Endothelial cell of umbilical vein (primary cell): Measurements from ENCODE around the gene CUEDC1. TPM values are rescaled to one million over a fixed set of nuclear protein-coding genes. Genes with fewer than 3 reads are reported as not detected.

Experiments
- BruUV-seq: library from RNA; stranded (reverse); fragments of 400-500 nt; replicated peaks from 2 replicates; lab custom pipeline; 2021; lab: Mats Ljungman, UMichigan
- CTCF ChIA-PET: fragments of 300-600, 350-600 bp; sonication (Branson Sonifier 250); formaldehyde crosslinking; loops from one replicate; lab custom pipeline; 2021; ENCODE audit warnings: antibody characterized with exemption, inconsistent platforms; lab: Charles Lee
- POLR2A ChIA-PET: fragments of 300-600, 350-600 bp; sonication (Branson Sonifier 250); formaldehyde crosslinking; loops from one replicate; lab custom pipeline; 2021; ENCODE audit warnings: antibody characterized with exemption, inconsistent platforms; lab: Charles Lee
- DNase-seq: peaks from one replicate; pipeline ENCODE4 v3.0.0-alpha.2; 2011; ENCODE audit warnings: low read depth, low spot score
- FAIRE-seq: peaks from 2 replicates; lab custom pipeline; 2011; peaks lifted over from hg19 to GRCh38; lab: Jason Lieb, UNC
- H2AFZ ChIP-seq: 2 replicates; pipeline ENCODE4 v1.6.0; 2012; ENCODE audit warnings: low read depth, low read length, control low read depth, inconsistent platforms
- H3K27ac ChIP-seq: 2 replicates; pipeline ENCODE4 v1.5.1; 2011; ENCODE audit warnings: low read depth, mild to moderate bottlenecking, control low read depth, low read length, moderate library complexity; ENCODE audit not compliant: insufficient read depth
- H3K27me3 ChIP-seq, 2 experiments: 2 replicates each; pipeline versions ENCODE4 v1.6.0 to v1.6.1; 2011; ENCODE audit warnings: low read length in 2 of 2, mixed read lengths in 1 of 2; ENCODE audit not compliant: control insufficient read depth in 2 of 2, insufficient read depth in 2 of 2
- H3K36me3 ChIP-seq, 2 experiments: 2 replicates in 1 of 2; 3 replicates in 1 of 2; pipeline ENCODE4 v1.5.1; 2011; ENCODE audit warnings: low read length in 2 of 2, mild to moderate bottlenecking in 1 of 2, moderate library complexity in 1 of 2; ENCODE audit not compliant: control insufficient read depth in 2 of 2, insufficient read depth in 2 of 2; ENCODE audit errors: extremely low read depth in 1 of 2
- H3K4me1 ChIP-seq: 3 replicates; pipeline ENCODE4 v1.5.1; 2011; ENCODE audit warnings: mild to moderate bottlenecking, low read length; ENCODE audit not compliant: control insufficient read depth, insufficient read depth; ENCODE audit errors: extremely low read depth
- H3K4me2 ChIP-seq: 2 replicates; pipeline ENCODE4 v1.6.1; 2011; ENCODE audit warnings: low read length, control low read depth, mixed read lengths; ENCODE audit not compliant: insufficient read depth
- H3K4me3 ChIP-seq, 3 experiments: fragments of 200-600 bp in 1 of 3; sonication (generic), shearing (Covaris generic) in 1 of 3; replicated peaks in 1 of 3; 2 replicates each; pipeline ENCODE4 v1.5.1; 2011 to 2016; ENCODE audit warnings: control low read depth in 3 of 3, low read length in 3 of 3, mild to moderate bottlenecking in 2 of 3, inconsistent platforms in 1 of 3, low read depth in 1 of 3, moderate library complexity in 1 of 3; ENCODE audit not compliant: insufficient read depth in 1 of 3
- H3K79me2 ChIP-seq: 2 replicates; pipeline ENCODE4 v1.6.0; 2012; ENCODE audit warnings: low read length, inconsistent platforms; ENCODE audit not compliant: control insufficient read depth, insufficient read depth
- H3K9ac ChIP-seq: replicated peaks from 2 replicates; pipeline ENCODE3; 2011; ENCODE audit warnings: low read length, control low read depth; ENCODE audit not compliant: insufficient read depth; ENCODE audit errors: extremely low read depth
- H3K9me1 ChIP-seq: replicated peaks from 3 replicates; pipeline ENCODE4 v1.6.0; 2011; ENCODE audit warnings: mild to moderate bottlenecking, low read length; ENCODE audit not compliant: control insufficient read depth, insufficient read depth; ENCODE audit errors: extremely low read depth
- H3K9me3 ChIP-seq: replicated peaks from 2 replicates; pipeline ENCODE4 v1.5.1; 2012; ENCODE audit warnings: low read length, inconsistent platforms; ENCODE audit not compliant: control insufficient read depth, insufficient read depth
- H4K20me1 ChIP-seq: replicated peaks from 2 replicates; pipeline ENCODE3; 2011; ENCODE audit warnings: mild to moderate bottlenecking, low read length; ENCODE audit not compliant: control insufficient read depth, insufficient read depth; ENCODE audit errors: extremely low read depth
- CTCF ChIP-seq, 2 donors: IDR thresholded peaks; 1 replicate in 1 of 2; 2 replicates in 1 of 2; pipeline ENCODE4 v1.5.1; 2011; ENCODE audit warnings: low read length in 2 of 2, mild to moderate bottlenecking in 2 of 2, moderate library complexity in 2 of 2, control low read depth in 1 of 2, inconsistent platforms in 1 of 2, low read depth in 1 of 2; ENCODE audit not compliant: insufficient read depth in 1 of 2; ENCODE audit errors: extremely low read depth in 1 of 2
- EZH2 ChIP-seq: IDR thresholded peaks from 2 replicates; pipeline ENCODE4 v1.6.1; 2012; ENCODE audit warnings: borderline replicate concordance, low read depth, mild to moderate bottlenecking, moderate library complexity, low read length, inconsistent platforms; ENCODE audit not compliant: severe bottlenecking
- FOS ChIP-seq: IDR thresholded peaks from 2 replicates; pipeline ENCODE4 v1.6.1; 2011; ENCODE audit warnings: mild to moderate bottlenecking, low read length, moderate library complexity, borderline replicate concordance; ENCODE audit not compliant: insufficient read depth
- GATA2 ChIP-seq: IDR thresholded peaks from 2 replicates; pipeline ENCODE4 v1.7.0; 2011; ENCODE audit warnings: low read depth, mild to moderate bottlenecking, moderate library complexity, mixed read lengths, low read length; ENCODE audit not compliant: insufficient read length, insufficient read depth
- JUN ChIP-seq: IDR thresholded peaks from 2 replicates; pipeline ENCODE4 v1.6.1; 2011; ENCODE audit warnings: borderline replicate concordance, low read depth; ENCODE audit not compliant: insufficient read length, insufficient read depth
- MAX ChIP-seq: IDR thresholded peaks from 2 replicates; pipeline ENCODE4 v1.6.1; 2011; ENCODE audit not compliant: insufficient read depth, insufficient read length
- MYC ChIP-seq: IDR thresholded peaks from one replicate; pipeline ENCODE4 v1.6.1; 2011; ENCODE audit warnings: mild to moderate bottlenecking, low read depth, low read length
- POLR2A ChIP-seq: IDR thresholded peaks from 2 replicates; pipeline ENCODE4 v1.6.1; 2012; ENCODE audit warnings: low read depth, mild to moderate bottlenecking, control low read depth, low read length
- POLR2AphosphoS5 ChIP-seq: IDR thresholded peaks from 2 replicates; pipeline ENCODE4 v1.6.1; 2012; ENCODE audit warnings: low read depth, mild to moderate bottlenecking, control low read depth, low read length, moderate library complexity; ENCODE audit not compliant: insufficient read depth
- dilution Hi-C: fragments of 300-500 bp; cut with MboI; formaldehyde crosslinking; loops from one replicate; pipeline ENCODE4 v1.15.0; 2019; ENCODE audit warnings: low sequenced_read_pairs; ENCODE audit not compliant: extremely low pct_ligation_motif_present
- intact Hi-C: fragments of 100-400 bp; cut with micrococcal nuclease; formaldehyde crosslinking; loops from one replicate; pipeline ENCODE4 v1.10.0; 2022
- polyA plus RNA-seq, 4 experiments: library from polyadenylated mRNA; depleted of rRNA in 3 of 4; stranded (reverse) in 3 of 4; unstranded in 1 of 4; fragments of >200 nt; gene quantifications; 2 replicates each; pipeline versions ENCODE4 v1.2.1 to v1.2.3, GENCODE V29; 2011 to 2012; ENCODE audit warnings: missing spikeins in 1 of 4
- total RNA-seq: library from RNA; stranded (reverse); gene quantifications from 2 replicates; pipeline ENCODE4 v1.2.3, GENCODE V29; 2021

CUEDC1 gene
- total and polyA plus RNA-seq, 2 donors (not counting 3 experiments of a cell fraction or from before 2014, with no cell fraction given): 15.8 to 27.7 TPM

GRCh38 chr17:57963149-57963511, 7.9 kb upstream of the CUEDC1 start:
- ChIA-PET POLR2A (no interaction called here), CTCF (no interaction called here)
- Histone ChIP-seq H3K4me1 (no peaks in the 10 kb centered on the region), H2AFZ (no peak overlapping the region), H3K9ac (no peak overlapping the region), H3K9me1 (no peaks in the 10 kb centered on the region), H3K27me3 (peaks cover 0 to 2% of the 10 kb centered on the region in 2 experiments), H4K20me1 (no peaks in the 10 kb centered on the region), H3K27ac (no peak overlapping the region), H3K4me3 (no peak overlapping the region), H3K9me3 (no peaks in the 10 kb centered on the region), H3K4me2 (no peak overlapping the region), H3K79me2 (no peaks in the 10 kb centered on the region), H3K36me3 (no peaks in the 10 kb centered on the region)
- dilution Hi-C loops (no loop called here), intact Hi-C loops (no loop called here)
- FAIRE-seq (no peak), DNase-seq (no peak)
- no peak for TF ChIP-seq CTCF (IDR thresholded peaks at IDR 0.05; ENCODE audit: extremely low read depth in 1 of 2, insufficient read depth in 1 of 2, low read depth in 1 of 2, low read length in 2 of 2)
- no TSS peak for BruUV-seq

GRCh38 chr17:57962279-57963148, 7.3 kb upstream of the CUEDC1 start:
- Histone ChIP-seq H3K4me1 (no peaks in the 10 kb centered on the region), H4K20me1 (no peaks in the 10 kb centered on the region), H3K36me3 (no peaks in the 10 kb centered on the region), H3K27ac (no peak overlapping the region), H3K4me3 (no peak overlapping the region), H3K27me3 (peaks cover 0 to 3% of the 10 kb centered on the region in 2 experiments), H2AFZ (no peak overlapping the region), H3K9me3 (no peaks in the 10 kb centered on the region), H3K4me2 (no peak overlapping the region), H3K9ac (no peak overlapping the region), H3K79me2 (no peaks in the 10 kb centered on the region), H3K9me1 (no peaks in the 10 kb centered on the region)
- TF ChIP-seq EZH2 (no peak), JUN (no peak), FOS (no peak), MYC (no peak), CTCF (IDR thresholded peaks at IDR 0.05; ENCODE audit: extremely low read depth in 1 of 2, insufficient read depth in 1 of 2, low read depth in 1 of 2, low read length in 2 of 2) (no peak), GATA2 (no peak), POLR2A (no peak), POLR2AphosphoS5 (no peak), MAX (no peak)
- ChIA-PET POLR2A (no interaction called here), CTCF (interaction anchor here (0.8 to 1.5 kb wide), 3 partner anchors 63 to 92 kb away, joined by 3 read pairs; no protein-coding TSS in a partner anchor)
- dilution Hi-C loops: no loop called here
- intact Hi-C loops: no loop called here
- no peak for FAIRE-seq
- no peak for DNase-seq
- no TSS peak for BruUV-seq
